Ovary (tissue), 9 donors: Measurements from ENCODE around the gene ASB8. TPM values are rescaled to one million over a fixed set of nuclear protein-coding genes. Genes with fewer than 3 reads are reported as not detected.

Experiments
- DNase-seq, 5 donors: peaks; one replicate each; pipeline ENCODE4 v3.0.0-alpha.2; 2019 to 2020
- H3K27ac ChIP-seq, 2 donors: fragments of 200-600 bp; one replicate each; pipeline versions ENCODE4 v1.5.1 to v1.8.0; 2019 to 2022
- H3K27me3 ChIP-seq: fragments of 200-600 bp; one replicate; pipeline ENCODE4 v1.8.0; 2022
- H3K36me3 ChIP-seq: fragments of 200-600 bp; sonication (generic); one replicate; pipeline ENCODE4 v1.5.1; 2019
- H3K4me1 ChIP-seq: one replicate; pipeline ENCODE4 v1.8.1; 2013; ENCODE audit warnings: mild to moderate bottlenecking, moderate library complexity; ENCODE audit not compliant: insufficient read depth
- H3K4me3 ChIP-seq: fragments of 200-600 bp; sonication (generic); one replicate; pipeline ENCODE4 v1.5.1; 2017
- H3K9me3 ChIP-seq, 2 donors: fragments of 200-600 bp in 1 of 2; sonication (generic) in 1 of 2; one replicate each; pipeline versions ENCODE4 v1.5.1 to v1.8.1; 2013 to 2019; ENCODE audit warnings: mild to moderate bottlenecking in 1 of 2, moderate library complexity in 1 of 2
- EP300 ChIP-seq: sonication (generic); formaldehyde crosslinking; IDR thresholded peaks from one replicate; pipeline ENCODE4 v1.6.1; 2017; ENCODE audit warnings: antibody characterized with exemption
- POLR2A ChIP-seq: fragments of 450-650 bp; IDR thresholded peaks from one replicate; pipeline ENCODE4 v1.6.1; 2017; ENCODE audit warnings: antibody characterized with exemption, mild to moderate bottlenecking, moderate library complexity
- WGBS, 3 donors: extraction: QIAGEN DNeasy Blood & Tissue Kit in 1 of 3; methylation state at CpG; one replicate each; pipeline versions ENCODE4 v1.1.5 to v1.1.7; 2013 to 2017; 5-methylcytosine and 5-hydroxymethylcytosine counted together
- intact Hi-C, 4 donors: fragments of 100-400 bp; cut with DNase I; formaldehyde crosslinking; loops; one replicate each; pipeline versions ENCODE4 v1.11.0 to v1.15.1; 2022 to 2023
- polyA plus RNA-seq, 2 donors: library from polyadenylated mRNA; stranded (reverse); fragments of 200-250 nt in 1 of 2; fragments of 350-450 nt in 1 of 2; fragmentation: Illumina TruSeq in 1 of 2; extraction: RNeasy Lipid Tissue Mini Kit (QIAGEN cat#74804) in 1 of 2; gene quantifications; one replicate each; pipeline ENCODE4 v1.2.3, GENCODE V29; 2013 to 2014
- total RNA-seq, 7 donors: library from RNA; depleted of rRNA in 2 of 7; stranded (reverse); fragments of >200 nt in 2 of 7; fragmentation: NEBNext Ultra II Directional in 3 of 7; extraction: Animal tissue kit (Norgen Biotek cat#: 25700) in 3 of 7; gene quantifications; one replicate each; pipeline versions ENCODE4 v1.1.0 to v1.2.4, GENCODE V29; 2016 to 2023
- TF ChIP-seq, protein P1 (sequence below), 3 donors: fragments of 450-650 bp in 2 of 3; fragments of 200-600 bp in 1 of 3; IDR thresholded peaks; one replicate each; pipeline versions ENCODE4 v1.5.1 to v1.8.0; 2016 to 2022; ENCODE audit warnings: antibody characterized with exemption in 3 of 3, mild to moderate bottlenecking in 1 of 3
- donor health status: DM: no; HTN: no; CAD: no; lungs with moderate emphysema.
- donor health status: DM: no; HTN: no; CAD: no.
- donor health status: Bipolar disorder and iron deficiency.
- donor health status: DM: yes; HTN: yes; CAD: no.
- donor health status: DM: no; HTN: no; CAD: no.
- donor health status: DM: yes; HTN: yes; CAD: no.

ASB8 gene
- total and polyA plus RNA-seq, 9 donors, result 18.8 to 51.6 (median 29.4) TPM

DNA sequence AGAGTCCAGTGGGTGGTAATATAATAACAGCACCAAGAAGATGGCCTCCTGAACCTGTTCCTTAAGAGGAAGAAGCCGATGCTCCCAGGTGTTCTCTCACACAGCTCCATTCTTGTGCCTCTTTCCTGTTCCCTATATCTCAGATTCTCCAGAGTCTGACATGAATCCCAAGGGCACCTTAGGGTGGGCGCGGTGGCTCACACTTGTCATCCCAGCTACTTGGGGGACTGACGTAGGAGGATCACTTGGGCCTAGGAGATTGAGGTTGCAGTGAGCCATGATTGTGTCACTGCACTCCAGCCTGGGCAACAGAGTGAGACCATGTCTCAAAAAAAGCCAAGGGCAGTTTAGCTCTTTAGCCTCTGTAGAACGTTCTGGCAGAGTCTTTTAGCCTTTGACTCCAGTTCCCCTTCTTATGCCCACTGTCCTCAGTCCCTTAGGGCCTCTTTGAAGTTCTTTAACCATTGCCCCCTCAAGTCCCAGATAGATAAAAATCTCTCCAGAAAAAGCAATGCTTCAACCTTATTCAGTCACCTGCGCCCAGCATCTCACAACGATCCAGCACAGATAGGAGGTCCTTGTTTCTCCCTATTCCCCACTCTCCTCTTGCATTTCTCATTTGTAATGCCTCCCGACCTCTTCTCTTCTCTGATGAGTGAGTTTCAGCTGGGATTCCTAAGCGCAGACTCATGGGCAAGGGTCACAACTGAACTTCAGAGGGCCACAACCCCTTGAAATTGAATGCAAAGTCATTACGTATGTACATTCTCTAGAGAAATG lies 30.8 kb upstream of the ASB8 start:
- WGBS, 3 donors, result 86 to 88% (median 86%) methylated on average over 10 of the region's 10 CpGs
- H3K4me1 ChIP-seq, result peaks cover 4% of the 10 kb centered on the region
- no peak for TF ChIP-seq EP300
- TF ChIP-seq, protein P1, sequence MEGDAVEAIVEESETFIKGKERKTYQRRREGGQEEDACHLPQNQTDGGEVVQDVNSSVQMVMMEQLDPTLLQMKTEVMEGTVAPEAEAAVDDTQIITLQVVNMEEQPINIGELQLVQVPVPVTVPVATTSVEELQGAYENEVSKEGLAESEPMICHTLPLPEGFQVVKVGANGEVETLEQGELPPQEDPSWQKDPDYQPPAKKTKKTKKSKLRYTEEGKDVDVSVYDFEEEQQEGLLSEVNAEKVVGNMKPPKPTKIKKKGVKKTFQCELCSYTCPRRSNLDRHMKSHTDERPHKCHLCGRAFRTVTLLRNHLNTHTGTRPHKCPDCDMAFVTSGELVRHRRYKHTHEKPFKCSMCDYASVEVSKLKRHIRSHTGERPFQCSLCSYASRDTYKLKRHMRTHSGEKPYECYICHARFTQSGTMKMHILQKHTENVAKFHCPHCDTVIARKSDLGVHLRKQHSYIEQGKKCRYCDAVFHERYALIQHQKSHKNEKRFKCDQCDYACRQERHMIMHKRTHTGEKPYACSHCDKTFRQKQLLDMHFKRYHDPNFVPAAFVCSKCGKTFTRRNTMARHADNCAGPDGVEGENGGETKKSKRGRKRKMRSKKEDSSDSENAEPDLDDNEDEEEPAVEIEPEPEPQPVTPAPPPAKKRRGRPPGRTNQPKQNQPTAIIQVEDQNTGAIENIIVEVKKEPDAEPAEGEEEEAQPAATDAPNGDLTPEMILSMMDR (IDR thresholded peaks at IDR 0.05), result no peak
- no peak for TF ChIP-seq POLR2A
- H3K27ac ChIP-seq, result no peak overlapping the region
- no peaks in the 10 kb centered on the region for H3K9me3 ChIP-seq
- no peaks in the 10 kb centered on the region for H3K27me3 ChIP-seq
- H3K36me3 ChIP-seq, result no peaks in the 10 kb centered on the region
- H3K4me3 ChIP-seq, result no peak overlapping the region
- no peak for DNase-seq
- intact Hi-C loops, result loop anchor here in 2 of 4 donors (10.0 kb wide), 3 partner anchors 157 to 437 kb away; no protein-coding TSS in a partner anchor

DNA sequence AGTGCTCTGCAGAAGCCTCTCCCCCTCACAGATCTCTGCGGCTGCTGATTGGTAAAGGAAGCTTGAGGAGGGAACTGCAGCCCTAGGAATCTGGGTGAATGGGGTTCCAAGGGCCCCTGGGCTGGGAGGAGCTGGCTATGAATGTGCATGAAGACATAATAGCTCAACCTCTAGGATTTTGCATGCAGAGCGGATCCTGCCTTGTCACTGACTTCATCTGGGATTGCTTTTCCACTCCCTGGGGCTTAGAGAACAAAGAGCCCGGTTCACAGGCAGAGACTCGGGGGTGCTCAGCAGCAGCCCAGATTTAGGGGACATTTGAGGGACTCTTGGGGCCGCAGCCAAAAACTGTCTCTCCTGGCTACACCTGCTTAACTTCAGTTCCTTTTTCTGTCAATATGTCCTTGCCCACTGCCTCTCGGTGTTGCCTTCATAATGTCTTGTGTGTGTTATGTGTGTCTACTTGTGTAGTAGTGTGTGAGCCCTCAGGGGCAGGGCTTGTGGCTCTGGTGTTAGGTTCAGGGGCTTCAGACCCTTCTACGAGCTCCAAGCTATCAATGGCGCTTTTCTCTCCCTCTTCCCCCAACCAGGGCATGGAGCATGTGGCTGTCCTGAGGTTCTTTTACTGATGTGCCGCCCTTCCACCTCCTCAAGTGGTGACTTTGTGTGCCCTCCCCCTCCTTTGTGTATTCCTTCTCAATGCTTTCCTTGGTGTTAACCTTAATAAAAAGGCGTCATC lies 28.0 kb upstream of the ASB8 start:
- no peak for DNase-seq
- no peaks in the 10 kb centered on the region for H3K9me3 ChIP-seq
- 73 to 80% (median 78%) methylated on average over 10 of the region's 10 CpGs for WGBS, 3 donors
- H3K36me3 ChIP-seq, result no peaks in the 10 kb centered on the region
- H3K27me3 ChIP-seq, result no peaks in the 10 kb centered on the region
- H3K27ac ChIP-seq, result no peak overlapping the region
- peak overlapping the region; percentile 62 for H3K4me3 ChIP-seq
- H3K4me1 ChIP-seq, result peaks cover 8% of the 10 kb centered on the region
- TF ChIP-seq POLR2A (no peak), EP300 (no peak)
- TF ChIP-seq, protein P1 (IDR thresholded peaks at IDR 0.05), result no peak
- intact Hi-C loops, result loop anchor here in 2 of 4 donors (10.0 kb wide), 3 partner anchors 159 to 439 kb away; no protein-coding TSS in a partner anchor

DNA sequence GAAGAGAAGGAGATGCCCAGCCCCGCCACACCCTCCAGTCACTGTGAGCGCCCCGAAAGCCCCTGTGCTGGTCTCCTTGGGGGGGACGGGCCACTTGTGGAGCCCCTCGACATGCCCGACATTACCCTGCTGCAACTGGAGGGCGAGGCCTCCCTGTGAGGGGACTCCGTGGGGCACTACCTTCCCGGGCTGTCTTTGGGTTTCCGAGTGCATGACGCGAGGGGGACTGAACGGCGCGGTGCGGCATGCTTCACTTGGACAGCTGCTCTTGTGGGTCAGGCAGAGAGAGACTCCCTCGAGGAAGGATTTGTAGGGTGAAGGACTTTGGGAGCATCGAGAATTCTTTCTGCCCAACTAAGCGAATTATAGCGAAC lies 27.2 kb upstream of the ASB8 start:
- H3K4me1 ChIP-seq, result peaks cover 8% of the 10 kb centered on the region
- peak overlapping the region; percentile 62 for H3K4me3 ChIP-seq
- no peaks in the 10 kb centered on the region for H3K36me3 ChIP-seq
- H3K27ac ChIP-seq, result no peak overlapping the region
- intact Hi-C loops, result loop anchor here in 2 of 4 donors (10.0 kb wide), 3 partner anchors 160 to 440 kb away; no protein-coding TSS in a partner anchor
- TF ChIP-seq, protein P1 (IDR thresholded peaks at IDR 0.05), result no peak
- TF ChIP-seq POLR2A, result no peak
- no peak for TF ChIP-seq EP300
- DNase-seq, result peak in 2 of 5 donors; percentile 33 to 43
- no peaks in the 10 kb centered on the region for H3K27me3 ChIP-seq
- 2 to 4% (median 3%) methylated on average over 20 of the region's 20 CpGs for WGBS, 3 donors
- H3K9me3 ChIP-seq, result no peaks in the 10 kb centered on the region

DNA sequence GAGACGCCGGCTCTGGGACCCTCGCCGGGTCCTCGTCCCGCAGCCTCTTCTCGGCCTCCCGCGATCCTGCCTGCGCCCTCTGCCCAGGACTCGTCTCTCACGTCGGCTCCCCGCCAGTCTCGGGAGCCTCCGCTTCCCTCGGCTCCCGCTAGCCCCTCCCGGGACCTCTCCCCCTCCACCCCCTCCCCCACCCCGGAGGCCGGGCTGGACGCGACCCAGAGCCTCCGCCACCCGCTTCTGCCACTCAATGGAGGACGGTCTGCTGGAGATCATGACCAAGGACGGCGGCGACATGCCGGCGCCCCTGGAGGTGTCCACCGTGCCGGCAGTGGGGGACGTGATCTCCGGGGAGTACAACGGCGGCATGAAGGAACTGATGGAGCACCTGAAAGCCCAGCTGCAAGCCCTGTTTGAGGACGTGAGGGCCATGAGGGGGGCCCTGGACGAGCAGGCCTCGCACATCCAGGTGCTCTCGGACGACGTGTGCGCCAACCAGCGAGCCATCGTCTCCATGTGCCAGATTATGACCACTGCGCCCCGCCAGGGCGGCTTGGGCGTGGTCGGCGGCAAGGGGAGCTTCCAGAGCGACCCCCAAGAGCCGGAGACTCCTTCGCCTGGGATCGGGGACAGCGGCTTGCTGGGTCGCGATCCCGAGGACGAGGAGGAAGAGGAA lies 26.7 kb upstream of the ASB8 start:
- H3K27me3 ChIP-seq, result no peaks in the 10 kb centered on the region
- intact Hi-C loops, result loop anchor here in 2 of 4 donors (10.0 kb wide), 3 partner anchors 161 to 441 kb away; no protein-coding TSS in a partner anchor

More for the DNA sequence above, 26.7 kb upstream of the ASB8 start:
- 1 to 3% (median 1%) methylated on average over 45 to 61 of the region's 61 CpGs for WGBS, 3 donors
- Histone ChIP-seq H3K4me1 (peaks cover 8% of the 10 kb centered on the region), H3K4me3 (peak overlapping the region; percentile 62), H3K27ac (no peak overlapping the region), H3K36me3 (no peaks in the 10 kb centered on the region), H3K9me3 (no peaks in the 10 kb centered on the region)
- TF ChIP-seq POLR2A, result no peak
- DNase-seq, result peak in 4 of 5 donors; percentile 37 to 45 (median 42)
